SK-N-SH (cell line): ENCODE results near the gene NXNL2. TPM values are rescaled to one million over a fixed set of nuclear protein-coding genes. Genes with fewer than 3 reads are reported as not detected.

Experiments used
- CTCF ChIA-PET: fragments of 300-600, 350-600 bp; formaldehyde crosslinking; extraction: SDS; loops from one replicate; lab custom pipeline; 2021; lab: Yijun Ruan, JAX
- POLR2A ChIA-PET: fragments of 350-600 bp; sonication (Branson Sonifier 250); formaldehyde crosslinking; extraction: SDS; loops from one replicate; lab custom pipeline; 2020; ENCODE audit warnings: antibody characterized with exemption, inconsistent platforms; lab: Yijun Ruan, JAX
- DNase-seq: peaks from one replicate; pipeline ENCODE4 v3.0.0; 2012
- H2AFZ ChIP-seq: fragments of 200-600 bp; sonication (generic); 2 replicates; pipeline ENCODE4 v1.8.1; 2016; ENCODE audit warnings: antibody characterized with exemption, mild to moderate bottlenecking, low read depth
- H3F3A ChIP-seq: fragments of 200-600 bp; sonication (generic); replicated peaks from 2 replicates; pipeline ENCODE3; 2016; ENCODE audit warnings: antibody characterized with exemption, mild to moderate bottlenecking; ENCODE audit not compliant: insufficient read depth
- H3K27ac ChIP-seq, 2 experiments: fragments of 200-500 bp in 1 of 2; fragments of 200-600 bp in 1 of 2; sonication (Bioruptor generic) in 1 of 2; sonication (generic), shearing (Covaris generic) in 1 of 2; 2 replicates each; pipeline versions ENCODE4 v1.5.1 to v1.6.1; 2014 to 2016; ENCODE audit warnings: low read depth in 2 of 2, inconsistent platforms in 1 of 2, low read length in 1 of 2, mild to moderate bottlenecking in 1 of 2, mixed read lengths in 1 of 2
- H3K27me3 ChIP-seq: fragments of 200-600 bp; sonication (generic), shearing (Covaris generic); 2 replicates; pipeline ENCODE4 v1.6.1; 2016; ENCODE audit warnings: mixed run types; ENCODE audit not compliant: insufficient read depth
- H3K36me3 ChIP-seq, 2 experiments: fragments of 200-500 bp in 1 of 2; fragments of 200-600 bp in 1 of 2; sonication (Bioruptor generic) in 1 of 2; sonication (generic) in 1 of 2; replicated peaks in 1 of 2; 2 replicates each; pipeline versions ENCODE3 to v1.5.1; 2014 to 2016; ENCODE audit warnings: low read length in 1 of 2, mild to moderate bottlenecking in 1 of 2; ENCODE audit not compliant: insufficient read depth in 2 of 2, control insufficient read depth in 1 of 2
- H3K4me1 ChIP-seq, 2 experiments: fragments of 200-500 bp in 1 of 2; fragments of 200-600 bp in 1 of 2; sonication (Bioruptor generic) in 1 of 2; sonication (generic), shearing (Covaris generic) in 1 of 2; 2 replicates each; pipeline versions ENCODE4 v1.5.1 to v1.6.1; 2014 to 2016; ENCODE audit warnings: low read depth in 1 of 2, low read length in 1 of 2, mixed run types in 1 of 2; ENCODE audit not compliant: insufficient read depth in 2 of 2, control insufficient read depth in 1 of 2
- H3K4me2 ChIP-seq: fragments of 200-600 bp; sonication (generic), shearing (Covaris generic); 2 replicates; pipeline ENCODE4 v1.6.1; 2017; ENCODE audit warnings: mixed run types
- H3K4me3 ChIP-seq, 2 experiments: fragments of 200-500 bp in 1 of 2; fragments of 200-600 bp in 1 of 2; sonication (Bioruptor generic) in 1 of 2; sonication (generic), shearing (Covaris generic) in 1 of 2; 2 replicates each; pipeline versions ENCODE4 v1.5.1 to v1.8.1; 2014 to 2016; ENCODE audit warnings: low read depth in 2 of 2, inconsistent platforms in 1 of 2, low read length in 1 of 2, mild to moderate bottlenecking in 1 of 2, mixed read lengths in 1 of 2, moderate library complexity in 1 of 2
- H3K79me2 ChIP-seq: fragments of 200-600 bp; sonication (generic); 2 replicates; pipeline ENCODE4 v1.8.1; 2017; ENCODE audit warnings: mild to moderate bottlenecking; ENCODE audit not compliant: insufficient read depth
- H3K9ac ChIP-seq: fragments of 200-600 bp; sonication (generic); 2 replicates; pipeline ENCODE4 v1.6.1; 2017; ENCODE audit warnings: mixed run types
- H3K9me2 ChIP-seq: fragments of 200-600 bp; sonication (generic); 2 replicates; pipeline ENCODE4 v1.6.1; 2017; ENCODE audit warnings: mixed run types
- H3K9me3 ChIP-seq: fragments of 200-600 bp; sonication (generic); 2 replicates; pipeline ENCODE4 v1.6.1; 2017; ENCODE audit warnings: mixed run types, mild to moderate bottlenecking, moderate library complexity
- H4K20me1 ChIP-seq: fragments of 200-600 bp; sonication (generic); 2 replicates; pipeline ENCODE4 v1.6.1; 2017; ENCODE audit warnings: mild to moderate bottlenecking, mixed run types; ENCODE audit not compliant: insufficient read depth
- CTCF ChIP-seq: fragments of 200-600 bp; sonication (generic); IDR thresholded peaks from 2 replicates; pipeline ENCODE4 v1.6.1; 2017; ENCODE audit warnings: antibody characterized with exemption, mild to moderate bottlenecking, moderate library complexity
- EZH2phosphoT487 ChIP-seq: fragments of 200-600 bp; sonication (generic); IDR thresholded peaks from 2 replicates; pipeline ENCODE4 v1.6.1; 2017; ENCODE audit warnings: low read depth, mixed run types, mild to moderate bottlenecking, antibody characterized with exemption, moderate library complexity, borderline replicate concordance
- MXI1 ChIP-seq: IDR thresholded peaks from 2 replicates; pipeline ENCODE4 v1.6.1; 2012; ENCODE audit warnings: mild to moderate bottlenecking, low read depth, low read length, improper control_type of control experiment
- PBX3 ChIP-seq: IDR thresholded peaks from 2 replicates; pipeline ENCODE4; 2012
- RAD21 ChIP-seq: IDR thresholded peaks from 2 replicates; pipeline ENCODE4 v1.6.1; 2012; ENCODE audit warnings: mild to moderate bottlenecking, low read length
- RXRA ChIP-seq: IDR thresholded peaks from 2 replicates; pipeline ENCODE4 v1.4.0; 2012; ENCODE audit warnings: low read depth, mild to moderate bottlenecking, borderline replicate concordance
- SMC3 ChIP-seq: IDR thresholded peaks from 2 replicates; pipeline ENCODE4 v1.6.1; 2012; ENCODE audit warnings: low read depth, low read length, improper control_type of control experiment
- WGBS: methylation state at CpG from one replicate; pipeline ENCODE4 v1.1.6; 2017; ENCODE audit warnings: low lambda C conversion rate; 5-methylcytosine and 5-hydroxymethylcytosine counted together
- polyA plus RNA-seq, 3 experiments: library from polyadenylated mRNA; depleted of rRNA; stranded (reverse); fragments of >200 nt; gene quantifications; 2 replicates each; pipeline ENCODE4 v1.2.3, GENCODE V29; 2012

NXNL2 gene
- polyA plus RNA-seq, 1 of the 3 experiments (the other 2 are of a cell fraction) = 3.1 TPM

- TF ChIP-seq RAD21 = no peak
- peak; percentile 16; the same call in 1 of the 2 replicates for TF ChIP-seq CTCF
- Histone ChIP-seq H3K4me1 (no peaks in the 10 kb centered on the region), H3K9me2 (no peaks in the 10 kb centered on the region), H2AFZ (no peak overlapping the region), H3K4me2 (no peak overlapping the region), H4K20me1 (no peaks in the 10 kb centered on the region), H3K27ac (no peak overlapping the region), H3K27me3 (no peaks in the 10 kb centered on the region), H3K36me3 (no peaks in the 10 kb centered on the region), H3K9ac (no peak overlapping the region), H3F3A (no peaks in the 10 kb centered on the region), H3K79me2 (no peaks in the 10 kb centered on the region), H3K4me3 (no peak overlapping the region), H3K9me3 (no peaks in the 10 kb centered on the region)
- ChIA-PET CTCF (interaction anchor here (1.4 to 2.6 kb wide), 2 partner anchors 12 to 410 kb away, joined by 5 to 9 read pairs; no protein-coding TSS in a partner anchor), POLR2A (no interaction called here)
- 78% methylated on average over 14 of the region's 14 CpGs for WGBS
- no peak for DNase-seq
Observed at GRCh38 chr9:88590558-88591146, 55.7 kb downstream of the NXNL2 start.

- H3K9ac ChIP-seq = no peak overlapping the region
- 32% methylated on average over 4 of the region's 4 CpGs for WGBS
- H3K4me3 ChIP-seq = peak overlapping the region in 1 of 2 experiments; percentile 38; a peak in 1 of 4 replicates
- TF ChIP-seq CTCF = peak; percentile 79
- TF ChIP-seq EZH2phosphoT487 = no peak
- TF ChIP-seq SMC3 = peak; percentile 91
- no peak for TF ChIP-seq RXRA
- TF ChIP-seq RAD21 = peak; percentile 89
- TF ChIP-seq MXI1 = no peak
- no peak for TF ChIP-seq PBX3
- H3K27me3 ChIP-seq = no peaks in the 10 kb centered on the region
- H2AFZ ChIP-seq = peak overlapping the region; percentile 50
- no peaks in the 10 kb centered on the region for H3K79me2 ChIP-seq
- H4K20me1 ChIP-seq = no peaks in the 10 kb centered on the region
- no peak overlapping the region for H3K27ac ChIP-seq
- H3K4me2 ChIP-seq = no peak overlapping the region
- no peaks in the 10 kb centered on the region for H3K4me1 ChIP-seq
- DNase-seq = peak; percentile 62
- CTCF ChIA-PET = interaction anchor here (0.7 to 2.5 kb wide), 14 partner anchors 9 to 642 kb away, joined by 3 to 16 read pairs (median 4); no protein-coding TSS in a partner anchor
- no peaks in the 10 kb centered on the region for H3K9me2 ChIP-seq
- no peaks in the 10 kb centered on the region for H3K36me3 ChIP-seq
- no peaks in the 10 kb centered on the region for H3F3A ChIP-seq
- POLR2A ChIA-PET = no interaction called here
- H3K9me3 ChIP-seq = no peaks in the 10 kb centered on the region
Observed at GRCh38 chr9:88593537-88594185, 58.7 kb downstream of the NXNL2 start.

Other genes starting within 250 kb of the NXNL2 start
- 35.8 and 47.2 TPM in 2 replicates for gene SPIN1, start 146.7 kb upstream of the NXNL2 start, polyA plus RNA-seq (2012; rRNA removed)